K562 (cell line): ENCODE measurements around the gene TREH. TPM values are rescaled to one million over a fixed set of nuclear protein-coding genes. Genes with fewer than 3 reads are reported as not detected.

ENCODE experiments used
- ETS1 ChIP-seq: conservative IDR thresholded peaks from 2 replicates; pipeline ENCODE4 v1.6.1; 2011; ENCODE audit warnings: low read depth, mild to moderate bottlenecking, low read length; ENCODE audit not compliant: control insufficient read depth
- EWSR1 ChIP-seq: fragments of 450-650 bp; IDR thresholded peaks from 2 replicates; pipeline ENCODE4 v1.6.1; 2018; ENCODE audit warnings: borderline replicate concordance, mild to moderate bottlenecking, low read depth, moderate library complexity; ENCODE audit not compliant: partially characterized antibody
- FOXA1 ChIP-seq: fragments of 450-650 bp; IDR thresholded peaks from 2 replicates; pipeline ENCODE4 v1.6.1; 2016; ENCODE audit warnings: mild to moderate bottlenecking, borderline replicate concordance
- LARP7 ChIP-seq: fragments of 450-650 bp; IDR thresholded peaks from 2 replicates; pipeline ENCODE4 v1.6.1; 2016
- MEIS2 ChIP-seq: fragments of 450-650 bp; IDR thresholded peaks from 2 replicates; pipeline ENCODE4 v1.6.1; 2014; ENCODE audit warnings: mild to moderate bottlenecking; ENCODE audit not compliant: partially characterized antibody
- NCOA6 ChIP-seq: fragments of 450-650 bp; IDR thresholded peaks from 2 replicates; pipeline ENCODE4 v1.6.1; 2017; ENCODE audit warnings: mild to moderate bottlenecking
- PCBP1 ChIP-seq: fragments of 200-400 bp; formaldehyde crosslinking; IDR thresholded peaks from 2 replicates; pipeline ENCODE4 v1.6.1; 2018; ENCODE audit warnings: mild to moderate bottlenecking, low read depth, low read length; ENCODE audit not compliant: poor library complexity, severe bottlenecking
- POLR3G ChIP-seq: IDR thresholded peaks from 2 replicates; pipeline ENCODE4 v1.6.1; 2011; ENCODE audit not compliant: insufficient read length, insufficient replicate concordance; ENCODE audit errors: extremely low read depth
- PTBP1 ChIP-seq: fragments of 200-400 bp; formaldehyde crosslinking; IDR thresholded peaks from 2 replicates; pipeline ENCODE4 v1.6.1; 2017; ENCODE audit warnings: low read depth, low read length
- SMAD4 ChIP-seq: fragments of 250-450 bp; sonication (Bioruptor Pico); conservative IDR thresholded peaks from 2 replicates; pipeline ENCODE4 v1.8.0; 2021; ENCODE audit warnings: inconsistent platforms, mild to moderate bottlenecking, moderate library complexity
- SREBF1 ChIP-seq: fragments of 150-350 bp; IDR thresholded peaks from 2 replicates; pipeline ENCODE4 v1.6.1; 2014; ENCODE audit warnings: antibody characterized with exemption, low read depth, low read length, borderline replicate concordance
- THRB ChIP-seq: fragments of 450-650 bp; formaldehyde crosslinking; conservative IDR thresholded peaks from 2 replicates; pipeline ENCODE4 v1.4.0; 2022; ENCODE audit warnings: mild to moderate bottlenecking, missing genetic modification characterization
- ZKSCAN8 ChIP-seq: fragments of 200-800 bp; sonication (Bioruptor generic); IDR thresholded peaks from 2 replicates; pipeline ENCODE4 v1.6.1; 2016; ENCODE audit warnings: missing genetic modification characterization, missing compliant biosample characterization
- ZNF133 ChIP-seq: fragments of 250-450 bp; sonication (Bioruptor Pico); IDR thresholded peaks from 2 replicates; pipeline ENCODE4 v1.4.0; 2020; ENCODE audit warnings: mild to moderate bottlenecking
- ZNF197 ChIP-seq: fragments of 200-800 bp; sonication (Bioruptor generic); IDR thresholded peaks from 2 replicates; pipeline ENCODE4 v1.6.1; 2016; ENCODE audit warnings: low read depth, missing genetic modification characterization, missing compliant biosample characterization
- ZNF23 ChIP-seq: fragments of 250-450 bp; sonication (Bioruptor Pico); IDR thresholded peaks from 2 replicates; pipeline ENCODE4 v1.4.0; 2020; ENCODE audit warnings: mild to moderate bottlenecking
- ZNF609 ChIP-seq: sonication (generic); formaldehyde crosslinking; IDR thresholded peaks from 2 replicates; pipeline ENCODE4 v1.8.1; 2023; ENCODE audit warnings: missing genetic modification reagents, mild to moderate bottlenecking, borderline replicate concordance
- ZNF766 ChIP-seq: fragments of 200-800 bp; sonication (Bioruptor generic); conservative IDR thresholded peaks from 2 replicates; pipeline ENCODE4 v1.6.1; 2016; ENCODE audit warnings: missing genetic modification characterization, missing compliant biosample characterization
- polyA plus RNA-seq, 8 experiments: library from polyadenylated mRNA; depleted of rRNA in 4 of 8; stranded (reverse) in 5 of 8; unstranded in 3 of 8; fragments of >200 nt; fragmentation: Nextera tagmentation in 2 of 8; fragmentation: Illumina TruSeq in 1 of 8; extraction: Ambion mirVana in 2 of 8; extraction: Trizol in 1 of 8; gene quantifications; 2 replicates each; pipeline versions ENCODE4 v1.2.1 to v1.2.3, GENCODE V29; 2011 to 2014; ENCODE audit warnings: inconsistent platforms in 1 of 8, missing spikeins in 1 of 8
- total RNA-seq, 7 experiments: library from RNA; depleted of rRNA in 6 of 7; stranded (reverse); fragments of >200 nt in 6 of 7; fragmentation: Illumina TruSeq in 2 of 7; extraction: Trizol in 2 of 7; gene quantifications; 2 replicates each; pipeline versions ENCODE4 v1.2.1 to v1.2.3, GENCODE V29; 2011 to 2021; ENCODE audit warnings: low replicate concordance in 1 of 7
- TF ChIP-seq, protein P1 (sequence below): fragments of 250-450 bp; sonication (Bioruptor Pico); IDR thresholded peaks from 2 replicates; pipeline ENCODE4 v1.6.1; 2021; ENCODE audit warnings: mild to moderate bottlenecking

The TREH gene
- total and polyA plus RNA-seq, 9 of the 15 experiments (the other 6 are each of a cell fraction or from before 2014, with no cell fraction given): 0.09 to 0.20 (median 0.11) TPM; not detected in 6

DNA sequence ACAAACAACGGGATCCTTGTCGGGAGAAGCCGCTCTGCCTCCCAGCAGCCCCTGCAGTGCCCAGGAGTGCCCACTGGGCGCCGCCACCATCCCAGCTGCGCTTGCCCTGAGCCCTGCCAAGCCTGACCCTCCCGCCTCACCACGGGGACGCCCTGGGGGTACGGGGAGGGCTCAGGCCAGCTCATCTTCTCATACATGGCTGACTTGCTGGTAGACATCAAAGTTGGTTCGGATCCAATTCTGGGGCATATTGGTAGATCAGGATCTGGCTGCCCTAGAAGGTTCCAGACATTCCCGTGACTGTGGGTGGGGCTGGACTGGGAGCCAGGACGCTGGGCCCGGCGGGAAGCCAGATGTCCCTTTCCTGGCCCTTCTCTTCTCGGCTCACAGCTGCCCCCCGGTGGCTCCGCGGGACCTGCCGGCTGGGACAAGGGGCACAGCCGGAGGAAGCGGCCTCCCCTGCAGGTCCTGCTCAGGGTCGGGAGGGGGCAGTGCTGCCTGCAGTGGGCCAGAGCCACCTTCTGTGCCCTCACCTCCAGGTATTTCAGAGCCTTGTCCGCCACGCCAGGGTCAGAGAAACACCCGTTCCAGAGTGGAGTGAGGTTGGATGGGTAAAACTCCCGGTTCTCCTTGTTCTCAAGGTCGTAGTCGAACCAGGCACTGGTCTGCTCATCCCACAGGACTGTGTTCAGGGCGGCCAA is 10.6 kb upstream of the TREH start (continued):
- peak; percentile 65 for TF ChIP-seq SMAD4 (CRISPR knock-in tag)
- TF ChIP-seq ZNF609 (CRISPR knock-in tag): no peak
- no peak for TF ChIP-seq POLR3G
- no peak for TF ChIP-seq NCOA6
- 0 out of 2 replicates have a peak, but pooled peaks have one; percentile 53 for TF ChIP-seq ETS1
- no peak for TF ChIP-seq SREBF1
- TF ChIP-seq ZNF197 (CRISPR knock-in tag): no peak
- TF ChIP-seq PCBP1: no peak
- TF ChIP-seq MEIS2: no peak
- TF ChIP-seq ZNF766 (CRISPR knock-in tag): no peak
- TF ChIP-seq, protein P1, sequence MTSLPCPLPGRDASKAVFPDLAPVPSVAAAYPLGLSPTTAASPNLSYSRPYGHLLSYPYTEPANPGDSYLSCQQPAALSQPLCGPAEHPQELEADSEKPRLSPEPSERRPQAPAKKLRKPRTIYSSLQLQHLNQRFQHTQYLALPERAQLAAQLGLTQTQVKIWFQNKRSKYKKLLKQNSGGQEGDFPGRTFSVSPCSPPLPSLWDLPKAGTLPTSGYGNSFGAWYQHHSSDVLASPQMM (CRISPR knock-in tag): no peak
- TF ChIP-seq LARP7: no peak
- no peak for TF ChIP-seq EWSR1
- TF ChIP-seq ZNF23 (CRISPR knock-in tag): no peak
- TF ChIP-seq ZNF133 (CRISPR knock-in tag): no peak
- no peak for TF ChIP-seq PTBP1
- TF ChIP-seq THRB (CRISPR knock-in tag): no peak
- TF ChIP-seq FOXA1: no peak
- no peak for TF ChIP-seq ZKSCAN8 (CRISPR knock-in tag)
